Nephron (organoid): ENCODE results near the gene GCLM.
"Not testable (repeated sequence)": the region's sequence is repeated elsewhere in the genome, so short reads cannot be mapped to it uniquely, and the experiment has no call there.

ENCODE experiments used
- H3K27ac Mint-ChIP-seq, 3 experiments: 2 replicates each; pipeline ENCODE4 v1.8.0; 2020; ENCODE audit warnings: mixed read lengths in 3 of 3, mild to moderate bottlenecking in 2 of 3, moderate library complexity in 1 of 3
- H3K27me3 Mint-ChIP-seq: 2 replicates; pipeline ENCODE4 v1.8.0; 2021; ENCODE audit warnings: low read depth, mild to moderate bottlenecking, moderate library complexity, mixed read lengths
- H3K36me3 Mint-ChIP-seq: 2 replicates; pipeline ENCODE4 v1.8.0; 2020; ENCODE audit warnings: low read depth, mixed read lengths
- H3K4me1 Mint-ChIP-seq: 2 replicates; pipeline ENCODE4 v1.8.0; 2020; ENCODE audit warnings: mixed read lengths
- H3K4me3 Mint-ChIP-seq, 3 experiments: 2 replicates each; pipeline ENCODE4 v1.8.0; 2020; ENCODE audit warnings: mild to moderate bottlenecking in 3 of 3, mixed read lengths in 3 of 3, moderate library complexity in 2 of 3
- H3K9me3 Mint-ChIP-seq: 2 replicates; pipeline ENCODE4 v1.8.0; 2020; ENCODE audit warnings: mixed read lengths
- TF ChIP-seq, protein P1 (sequence below), 3 experiments: fragments of 200-600 bp; sonication (generic); IDR thresholded peaks; one replicate each; pipeline ENCODE4 v1.5.0; 2021; ENCODE audit warnings: antibody characterized with exemption in 3 of 3; ENCODE audit not compliant: unreplicated experiment in 3 of 3

GCLM gene, protein sequence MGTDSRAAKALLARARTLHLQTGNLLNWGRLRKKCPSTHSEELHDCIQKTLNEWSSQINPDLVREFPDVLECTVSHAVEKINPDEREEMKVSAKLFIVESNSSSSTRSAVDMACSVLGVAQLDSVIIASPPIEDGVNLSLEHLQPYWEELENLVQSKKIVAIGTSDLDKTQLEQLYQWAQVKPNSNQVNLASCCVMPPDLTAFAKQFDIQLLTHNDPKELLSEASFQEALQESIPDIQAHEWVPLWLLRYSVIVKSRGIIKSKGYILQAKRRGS

DNA sequence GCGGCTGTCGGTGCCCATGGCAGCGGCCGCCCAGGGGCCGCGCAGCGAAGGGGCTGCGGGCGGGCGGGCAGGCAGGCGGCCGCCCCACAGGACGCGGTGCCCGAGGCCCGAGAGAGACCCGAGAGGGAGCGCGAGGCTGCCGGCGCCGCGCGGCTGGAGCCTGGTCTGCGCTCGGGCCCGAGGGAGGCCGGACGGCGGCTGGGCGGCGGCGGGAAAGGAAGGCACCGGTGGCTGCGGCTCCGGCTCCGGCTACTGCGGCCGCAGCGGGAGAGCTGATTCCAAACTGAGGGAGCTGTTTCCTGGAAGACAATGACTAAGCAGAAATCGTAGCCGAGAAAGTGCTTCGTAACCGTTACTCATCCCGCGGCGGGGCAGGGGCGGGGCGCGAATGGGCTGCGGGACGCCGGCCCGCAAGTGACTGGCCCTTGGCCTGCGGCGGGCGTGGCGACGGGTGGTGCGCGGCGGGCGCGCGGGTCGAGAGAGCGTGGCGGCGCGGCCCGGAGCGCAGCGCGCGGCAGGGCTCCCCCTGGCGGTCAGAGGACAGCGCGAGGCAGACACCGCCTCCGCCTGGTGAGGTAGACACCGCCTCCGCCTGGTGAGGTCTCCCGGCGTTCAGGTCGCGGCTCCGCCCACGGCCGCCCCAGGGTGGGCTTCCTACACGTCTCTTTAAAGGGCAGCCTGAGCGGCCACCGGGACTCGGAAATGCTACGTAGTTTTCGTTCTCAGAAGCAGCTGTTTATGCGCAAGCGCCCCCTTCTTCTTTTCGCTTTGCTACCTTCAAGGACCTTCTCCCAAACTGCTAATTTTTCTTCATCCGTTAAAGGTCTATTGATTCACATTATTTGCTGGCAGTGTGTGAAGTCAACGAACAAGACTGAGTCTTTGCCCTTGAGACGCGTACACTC lies at the start of gene GCLM:
GCLM (minus strand) TSS at position 285 of the 905 bp plus-strand sequence; CDS start at position 18, 267 bp downstream.
- Mint-ChIP-seq H3K4me1 (peaks cover 13% of the 10 kb centered on the region), H3K27me3 (peaks cover 19% of the 10 kb centered on the region), H3K27ac (peak within 1 kb of the TSS; percentile 62 to 65 (median 62)), H3K9me3 (peaks cover 16% of the 10 kb centered on the region), H3K4me3 (peak within 1 kb of the TSS; percentile 82 to 98 (median 90)), H3K36me3 (no peaks in the 10 kb centered on the region)
- TF ChIP-seq, protein P1, sequence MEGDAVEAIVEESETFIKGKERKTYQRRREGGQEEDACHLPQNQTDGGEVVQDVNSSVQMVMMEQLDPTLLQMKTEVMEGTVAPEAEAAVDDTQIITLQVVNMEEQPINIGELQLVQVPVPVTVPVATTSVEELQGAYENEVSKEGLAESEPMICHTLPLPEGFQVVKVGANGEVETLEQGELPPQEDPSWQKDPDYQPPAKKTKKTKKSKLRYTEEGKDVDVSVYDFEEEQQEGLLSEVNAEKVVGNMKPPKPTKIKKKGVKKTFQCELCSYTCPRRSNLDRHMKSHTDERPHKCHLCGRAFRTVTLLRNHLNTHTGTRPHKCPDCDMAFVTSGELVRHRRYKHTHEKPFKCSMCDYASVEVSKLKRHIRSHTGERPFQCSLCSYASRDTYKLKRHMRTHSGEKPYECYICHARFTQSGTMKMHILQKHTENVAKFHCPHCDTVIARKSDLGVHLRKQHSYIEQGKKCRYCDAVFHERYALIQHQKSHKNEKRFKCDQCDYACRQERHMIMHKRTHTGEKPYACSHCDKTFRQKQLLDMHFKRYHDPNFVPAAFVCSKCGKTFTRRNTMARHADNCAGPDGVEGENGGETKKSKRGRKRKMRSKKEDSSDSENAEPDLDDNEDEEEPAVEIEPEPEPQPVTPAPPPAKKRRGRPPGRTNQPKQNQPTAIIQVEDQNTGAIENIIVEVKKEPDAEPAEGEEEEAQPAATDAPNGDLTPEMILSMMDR (IDR thresholded peaks at IDR 0.05; ENCODE audit: unreplicated experiment in 3 of 3) = peak; percentile 93 to 97 (median 94)

DNA sequence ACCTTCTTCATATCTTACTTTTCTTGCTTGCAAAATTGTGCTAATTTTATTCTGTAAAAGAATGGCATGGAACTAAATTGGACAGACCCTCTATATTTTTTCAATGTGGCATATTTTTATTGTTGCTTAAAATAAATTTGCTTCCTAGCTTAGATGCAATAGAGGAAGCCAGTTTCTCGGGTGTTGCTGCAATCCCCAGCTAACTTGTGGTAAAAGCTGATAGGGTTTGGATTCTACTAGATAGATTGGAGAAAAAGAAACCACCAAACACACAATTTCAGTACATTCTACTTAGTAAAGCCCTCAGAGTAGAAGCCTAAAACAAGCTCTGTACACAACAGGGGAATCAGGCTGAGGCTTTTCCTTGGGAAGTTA lies 49.5 kb upstream of the GCLM start:
- Mint-ChIP-seq H3K4me3 (no peak overlapping the region), H3K4me1 (no peaks in the 10 kb centered on the region)
- TF ChIP-seq, protein P1 (IDR thresholded peaks at IDR 0.05; ENCODE audit: unreplicated experiment in 3 of 3) = no peak

DNA sequence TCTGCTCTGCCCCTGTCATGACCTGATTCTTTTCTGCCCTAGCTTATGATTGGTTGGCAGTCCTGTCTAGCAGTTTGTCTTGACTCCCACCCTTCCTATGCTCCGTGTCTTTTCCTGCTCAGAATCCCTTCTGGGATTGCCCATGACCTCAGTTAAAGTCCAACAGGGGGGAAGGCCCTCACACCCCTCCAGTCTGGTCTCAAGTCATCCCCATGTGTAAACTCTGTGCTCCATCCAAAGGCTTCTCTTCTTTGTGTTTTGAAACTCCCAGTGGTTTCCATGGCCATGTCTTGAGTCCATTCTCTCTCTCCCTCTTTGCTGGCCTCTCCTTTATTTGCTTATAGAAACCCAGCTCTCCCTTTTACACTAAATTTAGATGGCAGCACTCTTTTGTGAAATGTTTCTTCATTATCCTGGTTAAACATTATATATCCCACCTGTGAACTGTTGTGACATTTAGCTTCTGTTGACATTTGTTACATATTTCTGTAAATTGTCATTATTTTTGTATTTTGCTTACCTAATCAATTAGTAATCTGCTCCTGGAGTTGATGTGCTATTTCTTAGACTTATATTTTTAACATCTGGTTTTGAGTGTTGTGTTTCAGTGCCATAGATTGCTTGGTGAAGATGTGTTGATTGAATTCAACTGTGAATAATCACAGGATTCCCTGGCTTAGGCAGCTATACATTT lies 48.9 kb upstream of the GCLM start:
- no peaks in the 10 kb centered on the region for H3K4me1 Mint-ChIP-seq
- H3K36me3 Mint-ChIP-seq = no peaks in the 10 kb centered on the region

More for the DNA sequence above, 49.5 kb upstream of the GCLM start:
- H3K36me3 Mint-ChIP-seq = no peaks in the 10 kb centered on the region
- no peak overlapping the region for H3K27ac Mint-ChIP-seq
- H3K27me3 Mint-ChIP-seq = peaks cover 3% of the 10 kb centered on the region
- peaks cover 24% of the 10 kb centered on the region for H3K9me3 Mint-ChIP-seq

DNA sequence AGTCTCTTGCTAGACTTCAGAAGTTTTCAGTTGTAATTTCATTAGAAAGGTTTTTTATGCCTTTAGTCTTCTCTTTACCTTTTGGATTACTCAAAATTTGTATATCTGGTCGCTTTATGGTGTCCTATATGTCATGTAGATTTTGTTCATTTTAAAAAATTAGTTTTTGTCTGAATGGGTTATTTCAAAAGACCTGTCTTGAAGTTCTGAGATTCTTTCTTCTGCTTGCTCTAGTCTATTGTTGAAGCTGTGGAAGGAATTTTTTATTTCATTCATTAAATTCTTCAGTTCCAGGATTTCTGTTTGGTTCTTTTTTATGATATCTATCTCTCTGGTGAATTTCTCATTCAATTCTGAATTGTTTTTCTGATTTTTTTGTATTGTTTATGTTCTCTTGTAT lies 46.5 kb upstream of the GCLM start:
- Mint-ChIP-seq H3K9me3 (peaks cover 47% of the 10 kb centered on the region), H3K27ac (no peak overlapping the region), H3K27me3 (no peaks in the 10 kb centered on the region), H3K4me1 (no peaks in the 10 kb centered on the region), H3K36me3 (no peaks in the 10 kb centered on the region), H3K4me3 (no peak overlapping the region)
- TF ChIP-seq, protein P1 (IDR thresholded peaks at IDR 0.05; ENCODE audit: unreplicated experiment in 3 of 3) = no peak

More for the DNA sequence above, 48.9 kb upstream of the GCLM start:
- H3K27me3 Mint-ChIP-seq = peaks cover 3% of the 10 kb centered on the region
- peaks cover 25% of the 10 kb centered on the region for H3K9me3 Mint-ChIP-seq
- no peak overlapping the region for H3K27ac Mint-ChIP-seq
- H3K4me3 Mint-ChIP-seq = no peak overlapping the region
- TF ChIP-seq, protein P1 (IDR thresholded peaks at IDR 0.05; ENCODE audit: unreplicated experiment in 3 of 3) = no peak

DNA sequence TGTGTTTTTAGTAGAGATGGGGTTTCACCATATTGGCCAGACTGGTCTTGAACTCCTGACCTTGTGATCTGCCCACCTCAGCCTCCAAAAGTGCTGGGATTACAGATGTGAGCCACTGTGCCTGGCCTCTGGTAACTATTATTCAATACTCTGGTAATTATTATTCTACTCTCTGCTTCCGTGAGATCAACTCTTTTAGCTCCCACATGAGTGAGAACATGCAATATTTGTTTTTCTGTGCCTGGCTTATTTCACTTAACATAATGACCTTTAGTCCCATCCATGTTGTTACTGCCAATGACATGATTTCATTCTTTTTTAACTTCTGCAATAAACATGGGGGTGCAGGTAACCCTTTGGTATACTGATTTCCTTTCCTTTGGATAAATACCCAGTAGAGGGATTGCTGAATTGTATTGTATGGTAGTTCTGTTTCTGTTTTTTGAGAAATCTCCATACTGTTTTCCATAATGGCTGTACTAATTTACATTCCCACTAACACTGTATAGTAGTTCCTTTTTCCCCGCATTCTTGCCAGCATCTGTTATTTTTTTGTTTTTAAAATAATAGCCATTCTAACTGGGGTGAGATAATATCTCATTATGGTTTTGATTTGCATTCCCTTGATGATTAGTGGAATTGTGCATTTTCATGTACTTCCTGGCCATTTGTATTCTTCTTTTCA lies 37.9 kb upstream of the GCLM start:
- H3K4me3 Mint-ChIP-seq, H3K27me3 Mint-ChIP-seq, H3K4me1 Mint-ChIP-seq: not testable (repeated sequence)

More for the DNA sequence above, 37.9 kb upstream of the GCLM start:
- H3K9me3 Mint-ChIP-seq = peaks cover 28% of the 10 kb centered on the region
- H3K36me3 Mint-ChIP-seq, H3K27ac Mint-ChIP-seq: not testable (repeated sequence)
